COLO829 (cell line): ENCODE measurements around the gene MGMT.

Experiments used
- DNase-seq: peaks from one replicate; pipeline ENCODE4 v3.0.0; 2012; ENCODE audit warnings: low spot score

MGMT gene

GRCh38 chr10:129594811-129595210, 127.8 kb downstream of the MGMT start:
- no peak for DNase-seq

- no peak for DNase-seq
Measured at GRCh38 chr10:129598413-129598812, 131.4 kb downstream of the MGMT start.

GRCh38 chr10:129599160-129599559, 132.1 kb downstream of the MGMT start:
- DNase-seq, result no peak

- no peak for DNase-seq
Measured at GRCh38 chr10:129601737-129602136, 134.7 kb downstream of the MGMT start.

GRCh38 chr10:129602938-129603535, 136.0 kb downstream of the MGMT start:
- no peak for DNase-seq

- DNase-seq, result no peak
Measured at GRCh38 chr10:129604333-129605032, 137.4 kb downstream of the MGMT start.

GRCh38 chr10:129605266-129605985, 138.4 kb downstream of the MGMT start:
- no peak for DNase-seq

- DNase-seq, result no peak
Measured at GRCh38 chr10:129605986-129606518, 139.0 kb downstream of the MGMT start.

- no peak for DNase-seq
Measured at GRCh38 chr10:129607607-129608109, 140.6 kb downstream of the MGMT start.

GRCh38 chr10:129608653-129609052, 141.6 kb downstream of the MGMT start:
- no peak for DNase-seq

- DNase-seq, result no peak
Measured at GRCh38 chr10:129609551-129609950, 142.5 kb downstream of the MGMT start.

GRCh38 chr10:129612481-129613109, 145.6 kb downstream of the MGMT start:
- no peak for DNase-seq

- no peak for DNase-seq
Measured at GRCh38 chr10:129613377-129613980, 146.4 kb downstream of the MGMT start.

- DNase-seq, result no peak
Measured at GRCh38 chr10:129614341-129614740, 147.3 kb downstream of the MGMT start.

- no peak for DNase-seq
Measured at GRCh38 chr10:129615381-129615780, 148.3 kb downstream of the MGMT start.

- DNase-seq, result no peak
Measured at GRCh38 chr10:129615921-129616525, 149.0 kb downstream of the MGMT start.

- DNase-seq, result no peak
Measured at GRCh38 chr10:129617768-129618167, 150.7 kb downstream of the MGMT start.

- DNase-seq, result no peak
Measured at GRCh38 chr10:129621062-129621461, 154.0 kb downstream of the MGMT start.

GRCh38 chr10:129621693-129622092, 154.7 kb downstream of the MGMT start:
- no peak for DNase-seq

GRCh38 chr10:129622291-129622690, 155.2 kb downstream of the MGMT start:
- DNase-seq, result no peak

- DNase-seq, result no peak
Measured at GRCh38 chr10:129622736-129623135, 155.7 kb downstream of the MGMT start.
